Calu3 (cell line): Measurements from ENCODE around the gene SHH. TPM values are rescaled to one million over a fixed set of nuclear protein-coding genes. Genes with fewer than 3 reads are reported as not detected.

ENCODE experiments used
- BruUV-seq: library from RNA; stranded (reverse); fragments of 400-500 nt; replicated peaks from 2 replicates; lab custom pipeline; 2021; lab: Mats Ljungman, UMichigan
- CTCF ChIA-PET: fragments of 300-600 bp; sonication (Branson Sonifier 250); formaldehyde crosslinking; loops from one replicate; lab custom pipeline; 2022; ENCODE audit warnings: antibody characterized with exemption; lab: Charles Lee
- DNase-seq: peaks from one replicate; pipeline ENCODE4 v3.0.0; 2022
- H3K27ac Mint-ChIP-seq: one replicate; pipeline ENCODE4 v1.8.0; 2022; ENCODE audit warnings: mixed read lengths; ENCODE audit not compliant: unreplicated experiment
- H3K27me3 Mint-ChIP-seq: one replicate; pipeline ENCODE4 v1.8.0; 2022; ENCODE audit warnings: mixed read lengths; ENCODE audit not compliant: unreplicated experiment
- H3K36me3 Mint-ChIP-seq: one replicate; pipeline ENCODE4 v1.8.0; 2022; ENCODE audit warnings: mild to moderate bottlenecking, moderate library complexity, mixed read lengths; ENCODE audit not compliant: insufficient read depth, unreplicated experiment
- H3K4me1 Mint-ChIP-seq: one replicate; pipeline ENCODE4 v1.8.0; 2022; ENCODE audit warnings: mild to moderate bottlenecking, low read depth, mixed read lengths; ENCODE audit not compliant: unreplicated experiment
- H3K4me3 Mint-ChIP-seq: one replicate; pipeline ENCODE4 v1.8.0; 2022; ENCODE audit warnings: mild to moderate bottlenecking, low read depth, moderate library complexity, mixed read lengths; ENCODE audit not compliant: unreplicated experiment
- H3K9me3 Mint-ChIP-seq: one replicate; pipeline ENCODE4 v1.8.0; 2022; ENCODE audit warnings: low read depth, mixed read lengths; ENCODE audit not compliant: unreplicated experiment
- intact Hi-C: fragments of 100-400 bp; cut with micrococcal nuclease; formaldehyde crosslinking; loops from one replicate; pipeline ENCODE4 v1.10.0; 2022; ENCODE audit not compliant: unreplicated experiment
- total RNA-seq: library from RNA; stranded (reverse); gene quantifications from 2 replicates; pipeline ENCODE4 v1.2.3, GENCODE V29; 2022
- TF ChIP-seq, protein P1 (sequence below): fragments of 200-600 bp; IDR thresholded peaks from one replicate; pipeline ENCODE4 v1.8.0; 2022; ENCODE audit warnings: antibody characterized with exemption; ENCODE audit not compliant: unreplicated experiment

Gene SHH
- total RNA-seq, 1 experiment from 2014 or later = 1.1 TPM

DNA sequence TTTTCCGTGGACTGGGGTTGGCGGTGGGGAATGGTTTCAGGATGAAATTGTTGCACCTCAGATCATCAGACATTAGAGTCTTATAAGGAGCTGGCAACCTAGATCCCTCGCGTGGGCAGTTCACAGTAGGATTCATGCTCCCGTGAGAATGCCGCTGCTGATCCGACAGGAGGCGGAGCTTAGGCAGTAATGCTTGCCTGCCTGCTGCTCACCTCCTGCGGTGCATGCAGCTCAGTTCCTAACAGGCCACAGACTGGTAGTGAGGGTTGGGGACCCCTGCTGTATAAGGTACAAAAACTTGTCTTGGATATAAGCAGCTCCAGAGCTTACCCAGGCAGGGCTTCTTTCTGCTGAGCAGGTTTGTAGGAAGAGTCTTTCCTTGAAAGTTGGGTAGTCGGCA lies 53.9 kb downstream of the SHH start:
- no peaks in the 10 kb centered on the region for H3K27me3 Mint-ChIP-seq
- no peak overlapping the region for H3K27ac Mint-ChIP-seq
- H3K4me3 Mint-ChIP-seq = no peak overlapping the region
- no peaks in the 10 kb centered on the region for H3K9me3 Mint-ChIP-seq
- H3K4me1 Mint-ChIP-seq = peaks cover 6% of the 10 kb centered on the region
- intact Hi-C loops = no loop called here
- no peak for DNase-seq
- TF ChIP-seq, protein P1, sequence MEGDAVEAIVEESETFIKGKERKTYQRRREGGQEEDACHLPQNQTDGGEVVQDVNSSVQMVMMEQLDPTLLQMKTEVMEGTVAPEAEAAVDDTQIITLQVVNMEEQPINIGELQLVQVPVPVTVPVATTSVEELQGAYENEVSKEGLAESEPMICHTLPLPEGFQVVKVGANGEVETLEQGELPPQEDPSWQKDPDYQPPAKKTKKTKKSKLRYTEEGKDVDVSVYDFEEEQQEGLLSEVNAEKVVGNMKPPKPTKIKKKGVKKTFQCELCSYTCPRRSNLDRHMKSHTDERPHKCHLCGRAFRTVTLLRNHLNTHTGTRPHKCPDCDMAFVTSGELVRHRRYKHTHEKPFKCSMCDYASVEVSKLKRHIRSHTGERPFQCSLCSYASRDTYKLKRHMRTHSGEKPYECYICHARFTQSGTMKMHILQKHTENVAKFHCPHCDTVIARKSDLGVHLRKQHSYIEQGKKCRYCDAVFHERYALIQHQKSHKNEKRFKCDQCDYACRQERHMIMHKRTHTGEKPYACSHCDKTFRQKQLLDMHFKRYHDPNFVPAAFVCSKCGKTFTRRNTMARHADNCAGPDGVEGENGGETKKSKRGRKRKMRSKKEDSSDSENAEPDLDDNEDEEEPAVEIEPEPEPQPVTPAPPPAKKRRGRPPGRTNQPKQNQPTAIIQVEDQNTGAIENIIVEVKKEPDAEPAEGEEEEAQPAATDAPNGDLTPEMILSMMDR = no peak
- CTCF ChIA-PET = no interaction called here
- no TSS peak for BruUV-seq
- peaks cover 16% of the 10 kb centered on the region for H3K36me3 Mint-ChIP-seq

DNA sequence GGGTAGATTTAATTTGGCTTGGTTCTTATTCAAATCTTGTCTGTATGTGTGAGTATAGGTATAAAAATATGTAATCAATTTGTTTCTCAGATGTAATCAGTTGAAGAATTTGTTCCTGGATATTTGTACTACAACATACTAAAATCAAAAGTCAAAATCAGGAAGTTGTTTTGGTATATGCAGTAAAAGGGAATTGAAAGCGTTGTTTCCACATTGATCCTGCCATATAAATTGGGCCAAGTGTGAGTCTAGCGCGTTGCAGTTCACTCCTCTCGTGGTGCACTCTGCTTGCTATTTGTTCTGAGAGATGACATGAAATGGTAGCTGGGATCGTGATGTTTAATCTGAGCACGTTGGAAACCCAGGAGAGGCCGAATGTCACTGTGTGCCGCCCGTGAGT lies 55.9 kb downstream of the SHH start:
- Mint-ChIP-seq H3K27ac (no peak overlapping the region), H3K36me3 (peaks cover 17% of the 10 kb centered on the region), H3K4me3 (no peak overlapping the region), H3K27me3 (no peaks in the 10 kb centered on the region), H3K9me3 (no peaks in the 10 kb centered on the region), H3K4me1 (peaks cover 16% of the 10 kb centered on the region)
- no peak for DNase-seq
- no TSS peak for BruUV-seq
- CTCF ChIA-PET = no interaction called here
- intact Hi-C loops = no loop called here
- TF ChIP-seq, protein P1 = no peak

DNA sequence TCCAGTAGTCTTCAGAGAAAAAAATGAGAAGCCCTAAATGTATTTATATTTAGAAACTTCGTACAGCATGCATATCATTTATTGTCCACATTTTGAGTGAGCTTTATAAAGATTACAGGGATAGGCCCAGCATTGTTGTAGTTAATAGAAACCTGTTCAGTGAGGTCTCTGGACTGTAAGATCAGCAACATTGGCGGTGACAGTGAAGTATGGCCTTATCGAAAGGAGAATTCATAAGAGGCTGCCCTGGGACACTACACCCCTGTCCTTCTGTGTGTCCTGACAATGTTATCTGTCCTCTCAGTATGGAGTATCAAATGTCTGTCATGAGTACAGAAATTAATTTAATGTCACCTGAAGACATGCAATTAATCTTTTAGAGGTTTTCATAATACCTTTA lies 57.2 kb downstream of the SHH start:
- H3K4me1 Mint-ChIP-seq = peaks cover 16% of the 10 kb centered on the region
- no peak overlapping the region for H3K27ac Mint-ChIP-seq
- TF ChIP-seq, protein P1 = no peak
- H3K4me3 Mint-ChIP-seq = no peak overlapping the region
- intact Hi-C loops = no loop called here
- H3K9me3 Mint-ChIP-seq = no peaks in the 10 kb centered on the region
- CTCF ChIA-PET = no interaction called here
- DNase-seq = no peak
- H3K36me3 Mint-ChIP-seq = peaks cover 17% of the 10 kb centered on the region
- BruUV-seq = no TSS peak
- no peaks in the 10 kb centered on the region for H3K27me3 Mint-ChIP-seq

DNA sequence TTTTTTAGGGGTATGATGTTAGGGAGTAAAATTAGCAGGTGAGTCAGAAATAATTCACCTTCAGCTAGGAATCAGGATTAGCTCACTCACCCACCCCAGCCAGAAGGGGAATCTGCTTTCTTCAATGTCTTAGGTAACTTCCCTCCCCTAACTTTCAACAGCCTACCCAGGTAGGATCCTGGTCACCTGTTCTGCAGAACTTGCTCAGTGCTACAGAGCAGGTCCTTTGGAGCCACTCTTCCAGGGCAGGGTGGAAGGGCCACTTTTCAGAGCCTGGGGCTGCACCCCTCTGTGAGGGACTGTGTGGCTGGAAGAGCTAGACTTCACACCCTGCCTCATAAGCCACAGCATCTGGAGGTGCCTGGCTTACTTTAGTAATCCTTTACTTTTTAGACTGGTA lies 58.1 kb downstream of the SHH start:
- no TSS peak for BruUV-seq
- no peak for DNase-seq
- Mint-ChIP-seq H3K27me3 (no peaks in the 10 kb centered on the region), H3K9me3 (no peaks in the 10 kb centered on the region), H3K36me3 (peaks cover 17% of the 10 kb centered on the region), H3K4me1 (peaks cover 16% of the 10 kb centered on the region), H3K27ac (no peak overlapping the region), H3K4me3 (no peak overlapping the region)
- intact Hi-C loops = no loop called here
- CTCF ChIA-PET = no interaction called here
- TF ChIP-seq, protein P1 = no peak
